ENCODE data around the gene LRRD1. TPM values are rescaled to one million over a fixed set of nuclear protein-coding genes. Genes with fewer than 3 reads are reported as not detected.
"Not testable (repeated sequence)": the region's sequence is repeated elsewhere in the genome, so short reads cannot be mapped to it uniquely, and the experiment has no call there.

The LRRD1 gene
- total RNA-seq, 4 donors from 2014 or later = 0.29 TPM; not detected in 3

GRCh38 chr7:92177362-92177761 lies 1.6 kb downstream of the LRRD1 start:
- Histone ChIP-seq H3K27me3 (no peaks in the 10 kb centered on the region), H3K9me3 (no peaks in the 10 kb centered on the region), H3K4me3 (no peak overlapping the region), H3K4me1 (peaks cover 11% of the 10 kb centered on the region), H3K36me3 (no peaks in the 10 kb centered on the region), H3K27ac (no peak overlapping the region)
- TF ChIP-seq POLR2AphosphoS5 (IDR thresholded peaks at IDR 0.05) = no peak
- TF ChIP-seq EP300 (IDR thresholded peaks at IDR 0.05) = no peak
- no peak for TF ChIP-seq CTCF (IDR thresholded peaks at IDR 0.05)
- TF ChIP-seq POLR2A (IDR thresholded peaks at IDR 0.05) = no peak
- no peak for DNase-seq (ENCODE audit: low spot score in 2 of 2)

GRCh38 chr7:92169529-92169928 lies 9.4 kb downstream of the LRRD1 start:
- H3K36me3 ChIP-seq; H3K4me3 ChIP-seq; H3K27ac ChIP-seq; DNase-seq (ENCODE audit: low spot score in 2 of 2); H3K9me3 ChIP-seq; H3K27me3 ChIP-seq; H3K4me1 ChIP-seq: not testable (repeated sequence)
- 88% methylated on average over 2 of the region's 2 CpGs for WGBS

GRCh38 chr7:92161271-92161670 lies 17.7 kb downstream of the LRRD1 start:
- Histone ChIP-seq H3K36me3 (no peaks in the 10 kb centered on the region), H3K27ac (no peak overlapping the region), H3K9me3 (no peaks in the 10 kb centered on the region), H3K27me3 (no peaks in the 10 kb centered on the region), H3K4me1 (no peaks in the 10 kb centered on the region), H3K4me3 (no peak overlapping the region)
- 85% methylated on average over 1 of the region's 1 CpG for WGBS
- TF ChIP-seq CTCF (IDR thresholded peaks at IDR 0.05) = no peak
- no peak for TF ChIP-seq POLR2AphosphoS5 (IDR thresholded peaks at IDR 0.05)
- no peak for TF ChIP-seq EP300 (IDR thresholded peaks at IDR 0.05)
- no peak for TF ChIP-seq POLR2A (IDR thresholded peaks at IDR 0.05)
- no peak for DNase-seq (ENCODE audit: low spot score in 2 of 2)

- no peak for DNase-seq (ENCODE audit: low spot score in 2 of 2)
- H3K27ac ChIP-seq = no peak overlapping the region
- no peaks in the 10 kb centered on the region for H3K36me3 ChIP-seq
- no peak for TF ChIP-seq POLR2AphosphoS5 (IDR thresholded peaks at IDR 0.05)
- TF ChIP-seq CTCF (IDR thresholded peaks at IDR 0.05) = no peak
- no peak for TF ChIP-seq POLR2A (IDR thresholded peaks at IDR 0.05)
- no peak for TF ChIP-seq EP300 (IDR thresholded peaks at IDR 0.05)
- no peaks in the 10 kb centered on the region for H3K4me1 ChIP-seq
- no peaks in the 10 kb centered on the region for H3K27me3 ChIP-seq
- H3K4me3 ChIP-seq = no peak overlapping the region
- WGBS = 81% methylated on average over 3 of the region's 3 CpGs
- no peaks in the 10 kb centered on the region for H3K9me3 ChIP-seq
These were observed 20.0 kb downstream of the LRRD1 start for GRCh38 chr7:92158660-92159575.

- no peak for DNase-seq (ENCODE audit: low spot score in 2 of 2)
- Histone ChIP-seq H3K27me3 (no peaks in the 10 kb centered on the region), H3K4me3 (no peak overlapping the region), H3K36me3 (no peaks in the 10 kb centered on the region), H3K9me3 (no peaks in the 10 kb centered on the region), H3K4me1 (no peaks in the 10 kb centered on the region), H3K27ac (no peak overlapping the region)
- TF ChIP-seq POLR2A (IDR thresholded peaks at IDR 0.05) (no peak), CTCF (IDR thresholded peaks at IDR 0.05) (no peak), POLR2AphosphoS5 (IDR thresholded peaks at IDR 0.05) (no peak), EP300 (IDR thresholded peaks at IDR 0.05) (no peak)
These were observed 22.0 kb downstream of the LRRD1 start for GRCh38 chr7:92156990-92157389.
